Measurements from ENCODE around the gene CALML6.

The CALML6 gene

GRCh38 chr1:1957533-1957961 lies 42.5 kb downstream of the CALML6 start:
- no peaks in the 10 kb centered on the region for H3K9me3 ChIP-seq (ENCODE audit: low read depth, low read length)
- no peak for DNase-seq (ENCODE audit: low read depth, low spot score)
- H3K9ac ChIP-seq (ENCODE audit: insufficient read length): no peak overlapping the region
- TF ChIP-seq EZH2 (IDR thresholded peaks at IDR 0.05): no peak
- no peak for TF ChIP-seq FOXP2 (optimal IDR thresholded peaks at IDR 0.05; ENCODE audit: control extremely low read depth, extremely low read length, insufficient read depth)
- TF ChIP-seq POLR2AphosphoS5 (IDR thresholded peaks at IDR 0.05; ENCODE audit: borderline replicate concordance, low read depth, low read length): no peak
- H3K4me3 ChIP-seq: no peak overlapping the region
- no peaks in the 10 kb centered on the region for H3K36me3 ChIP-seq (ENCODE audit: insufficient read depth, low read length)
- no peak overlapping the region for H3K27ac ChIP-seq

GRCh38 chr1:1958071-1958541 lies 43.0 kb downstream of the CALML6 start:
- no peak overlapping the region for H3K27ac ChIP-seq
- H3K36me3 ChIP-seq (ENCODE audit: insufficient read depth, low read length): no peaks in the 10 kb centered on the region
- H3K4me3 ChIP-seq: no peak overlapping the region
- H3K9me3 ChIP-seq (ENCODE audit: low read depth, low read length): no peaks in the 10 kb centered on the region
- no peak overlapping the region for H3K9ac ChIP-seq (ENCODE audit: insufficient read length)
- TF ChIP-seq EZH2 (IDR thresholded peaks at IDR 0.05) (no peak), FOXP2 (optimal IDR thresholded peaks at IDR 0.05; ENCODE audit: control extremely low read depth, extremely low read length, insufficient read depth) (no peak), POLR2AphosphoS5 (IDR thresholded peaks at IDR 0.05; ENCODE audit: borderline replicate concordance, low read depth, low read length) (no peak)
- no peak for DNase-seq (ENCODE audit: low read depth, low spot score)

- Histone ChIP-seq H3K4me3 (no peak overlapping the region), H3K36me3 (ENCODE audit: insufficient read depth, low read length) (no peaks in the 10 kb centered on the region), H3K9me3 (ENCODE audit: low read depth, low read length) (no peaks in the 10 kb centered on the region), H3K27ac (no peak overlapping the region), H3K9ac (ENCODE audit: insufficient read length) (no peak overlapping the region)
- no peak for DNase-seq (ENCODE audit: low read depth, low spot score)
- TF ChIP-seq FOXP2 (optimal IDR thresholded peaks at IDR 0.05; ENCODE audit: control extremely low read depth, extremely low read length, insufficient read depth) (no peak), EZH2 (IDR thresholded peaks at IDR 0.05) (no peak), POLR2AphosphoS5 (IDR thresholded peaks at IDR 0.05; ENCODE audit: borderline replicate concordance, low read depth, low read length) (no peak)
Measured at GRCh38 chr1:1959459-1959839, 44.4 kb downstream of the CALML6 start.

- no peak overlapping the region for H3K4me3 ChIP-seq
- H3K9ac ChIP-seq (ENCODE audit: insufficient read length): no peak overlapping the region
- DNase-seq (ENCODE audit: low read depth, low spot score): no peak
Measured at GRCh38 chr1:1959840-1960479, 44.9 kb downstream of the CALML6 start.

GRCh38 chr1:1960480-1961196 lies 45.6 kb downstream of the CALML6 start:
- H3K9me3 ChIP-seq (ENCODE audit: low read depth, low read length): no peaks in the 10 kb centered on the region
- no peak overlapping the region for H3K27ac ChIP-seq
- H3K9ac ChIP-seq (ENCODE audit: insufficient read length): no peak overlapping the region
- TF ChIP-seq EZH2 (IDR thresholded peaks at IDR 0.05) (no peak), FOXP2 (optimal IDR thresholded peaks at IDR 0.05; ENCODE audit: control extremely low read depth, extremely low read length, insufficient read depth) (no peak), POLR2AphosphoS5 (IDR thresholded peaks at IDR 0.05; ENCODE audit: borderline replicate concordance, low read depth, low read length) (no peak)
- no peak for DNase-seq (ENCODE audit: low read depth, low spot score)
- no peaks in the 10 kb centered on the region for H3K36me3 ChIP-seq (ENCODE audit: insufficient read depth, low read length)
- H3K4me3 ChIP-seq: no peak overlapping the region

More at GRCh38 chr1:1959840-1960479, 44.9 kb downstream of the CALML6 start:
- no peak for TF ChIP-seq POLR2AphosphoS5 (IDR thresholded peaks at IDR 0.05; ENCODE audit: borderline replicate concordance, low read depth, low read length)
- TF ChIP-seq FOXP2 (optimal IDR thresholded peaks at IDR 0.05; ENCODE audit: control extremely low read depth, extremely low read length, insufficient read depth): no peak
- no peak for TF ChIP-seq EZH2 (IDR thresholded peaks at IDR 0.05)
- H3K27ac ChIP-seq: no peak overlapping the region
- H3K36me3 ChIP-seq (ENCODE audit: insufficient read depth, low read length): no peaks in the 10 kb centered on the region
- H3K9me3 ChIP-seq (ENCODE audit: low read depth, low read length): no peaks in the 10 kb centered on the region

GRCh38 chr1:1962752-1963151 lies 47.7 kb downstream of the CALML6 start:
- no peak for DNase-seq (ENCODE audit: low read depth, low spot score)
- TF ChIP-seq EZH2 (IDR thresholded peaks at IDR 0.05) (no peak), POLR2AphosphoS5 (IDR thresholded peaks at IDR 0.05; ENCODE audit: borderline replicate concordance, low read depth, low read length) (no peak), FOXP2 (optimal IDR thresholded peaks at IDR 0.05; ENCODE audit: control extremely low read depth, extremely low read length, insufficient read depth) (no peak)
- no peaks in the 10 kb centered on the region for H3K36me3 ChIP-seq (ENCODE audit: insufficient read depth, low read length)
- H3K27ac ChIP-seq: no peak overlapping the region
- H3K4me3 ChIP-seq: no peak overlapping the region
- H3K9me3 ChIP-seq (ENCODE audit: low read depth, low read length): no peaks in the 10 kb centered on the region
- H3K9ac ChIP-seq (ENCODE audit: insufficient read length): no peak overlapping the region

- no peak overlapping the region for H3K9ac ChIP-seq (ENCODE audit: insufficient read length)
- H3K4me3 ChIP-seq: no peak overlapping the region
- TF ChIP-seq POLR2AphosphoS5 (IDR thresholded peaks at IDR 0.05; ENCODE audit: borderline replicate concordance, low read depth, low read length): no peak
- TF ChIP-seq EZH2 (IDR thresholded peaks at IDR 0.05): no peak
- no peak for TF ChIP-seq FOXP2 (optimal IDR thresholded peaks at IDR 0.05; ENCODE audit: control extremely low read depth, extremely low read length, insufficient read depth)
- H3K36me3 ChIP-seq (ENCODE audit: insufficient read depth, low read length): no peaks in the 10 kb centered on the region
- no peak overlapping the region for H3K27ac ChIP-seq
- no peak for DNase-seq (ENCODE audit: low read depth, low spot score)
- H3K9me3 ChIP-seq (ENCODE audit: low read depth, low read length): no peaks in the 10 kb centered on the region
Measured at GRCh38 chr1:1963570-1963969, 48.5 kb downstream of the CALML6 start.

GRCh38 chr1:1964811-1965210 lies 49.8 kb downstream of the CALML6 start:
- Histone ChIP-seq H3K9me3 (ENCODE audit: low read depth, low read length) (no peaks in the 10 kb centered on the region), H3K4me3 (no peak overlapping the region), H3K36me3 (ENCODE audit: insufficient read depth, low read length) (no peaks in the 10 kb centered on the region), H3K9ac (ENCODE audit: insufficient read length) (no peak overlapping the region), H3K27ac (no peak overlapping the region)
- DNase-seq (ENCODE audit: low read depth, low spot score): no peak
- TF ChIP-seq EZH2 (IDR thresholded peaks at IDR 0.05) (no peak), POLR2AphosphoS5 (IDR thresholded peaks at IDR 0.05; ENCODE audit: borderline replicate concordance, low read depth, low read length) (no peak), FOXP2 (optimal IDR thresholded peaks at IDR 0.05; ENCODE audit: control extremely low read depth, extremely low read length, insufficient read depth) (no peak)

All from SK-N-MC (cell line).